BLaER1 (cell line): Measurements from ENCODE around the gene UBE2L3.
"Not testable (repeated sequence)": the region's sequence is repeated elsewhere in the genome, so short reads cannot be mapped to it uniquely, and the experiment has no call there.

Experiments
- H3K27ac ChIP-seq: shearing (Covaris generic); formaldehyde crosslinking; 2 replicates; pipeline ENCODE4 v1.8.1; 2022
- H3K27me3 ChIP-seq: shearing (Covaris generic); formaldehyde crosslinking; 2 replicates; pipeline ENCODE4 v1.8.1; 2022
- H3K36me3 ChIP-seq: shearing (Covaris generic); formaldehyde crosslinking; 2 replicates; pipeline ENCODE4 v1.8.1; 2022
- H3K4me1 ChIP-seq: shearing (Covaris generic); formaldehyde crosslinking; 2 replicates; pipeline ENCODE4 v1.8.1; 2022
- H3K4me2 ChIP-seq: shearing (Covaris generic); formaldehyde crosslinking; 2 replicates; pipeline ENCODE4 v1.8.1; 2022
- H3K4me3 ChIP-seq: shearing (Covaris generic); formaldehyde crosslinking; 2 replicates; pipeline ENCODE4 v1.8.1; 2022
- H3K9ac ChIP-seq: shearing (Covaris generic); formaldehyde crosslinking; 2 replicates; pipeline ENCODE4 v1.8.1; 2022
- H3K9me3 ChIP-seq: shearing (Covaris generic); formaldehyde crosslinking; 2 replicates; pipeline ENCODE4 v1.8.1; 2022
- H4K20me1 ChIP-seq: shearing (Covaris generic); formaldehyde crosslinking; 2 replicates; pipeline ENCODE4 v1.8.1; 2022
- Cebpa-rat ChIP-seq: shearing (Covaris generic); IDR thresholded peaks from 2 replicates; pipeline ENCODE4 v1.8.1; 2022

UBE2L3 gene

GRCh38 chr22:21605887-21606564 is 38.5 kb downstream of the UBE2L3 start:
- no peaks in the 10 kb centered on the region for H3K9me3 ChIP-seq
- no peaks in the 10 kb centered on the region for H3K27me3 ChIP-seq
- H3K4me3 ChIP-seq = no peak overlapping the region
- no peak overlapping the region for H3K4me2 ChIP-seq
- no peak overlapping the region for H3K27ac ChIP-seq
- no peak for TF ChIP-seq Cebpa-rat
- peaks cover 87% of the 10 kb centered on the region for H3K36me3 ChIP-seq
- H4K20me1 ChIP-seq = peaks cover 100% of the 10 kb centered on the region
- no peak overlapping the region for H3K9ac ChIP-seq
- H3K4me1 ChIP-seq = 0 out of 2 replicates have a peak, but pooled peaks cover 5% of the 10 kb centered on the region

GRCh38 chr22:21606775-21607174 is 39.3 kb downstream of the UBE2L3 start:
- no peak overlapping the region for H3K9ac ChIP-seq
- H4K20me1 ChIP-seq = peaks cover 100% of the 10 kb centered on the region
- 0 out of 2 replicates have a peak, but pooled peaks cover 5% of the 10 kb centered on the region for H3K4me1 ChIP-seq
- no peak for TF ChIP-seq Cebpa-rat
- H3K27ac ChIP-seq = no peak overlapping the region
- H3K4me2 ChIP-seq = no peak overlapping the region
- H3K4me3 ChIP-seq = no peak overlapping the region
- H3K9me3 ChIP-seq = no peaks in the 10 kb centered on the region
- H3K36me3 ChIP-seq = peaks cover 88% of the 10 kb centered on the region
- H3K27me3 ChIP-seq = no peaks in the 10 kb centered on the region

GRCh38 chr22:21609556-21610157 is 42.1 kb downstream of the UBE2L3 start:
- not testable (repeated sequence) for H3K9ac ChIP-seq, H3K27me3 ChIP-seq, H3K9me3 ChIP-seq, H3K4me2 ChIP-seq, H3K27ac ChIP-seq, H3K4me3 ChIP-seq
- peaks cover 19% of the 10 kb centered on the region for H3K4me1 ChIP-seq
- peaks cover 100% of the 10 kb centered on the region for H4K20me1 ChIP-seq
- H3K36me3 ChIP-seq = peaks cover 97% of the 10 kb centered on the region

GRCh38 chr22:21611210-21611977 is 43.9 kb downstream of the UBE2L3 start:
- Histone ChIP-seq H3K27ac (no peak overlapping the region), H3K4me1 (peaks cover 32% of the 10 kb centered on the region), H3K9ac (no peak overlapping the region), H3K27me3 (no peaks in the 10 kb centered on the region), H3K9me3 (no peaks in the 10 kb centered on the region), H3K4me3 (no peak overlapping the region), H4K20me1 (peaks cover 100% of the 10 kb centered on the region), H3K4me2 (no peak overlapping the region), H3K36me3 (peaks cover 91% of the 10 kb centered on the region)
- no peak for TF ChIP-seq Cebpa-rat

GRCh38 chr22:21612858-21613257 is 45.3 kb downstream of the UBE2L3 start:
- Histone ChIP-seq H3K27ac (no peak overlapping the region), H3K27me3 (no peaks in the 10 kb centered on the region), H3K9me3 (no peaks in the 10 kb centered on the region), H3K9ac (no peak overlapping the region), H3K4me2 (no peak overlapping the region), H3K4me3 (no peak overlapping the region), H4K20me1 (peaks cover 100% of the 10 kb centered on the region), H3K4me1 (peaks cover 46% of the 10 kb centered on the region), H3K36me3 (peaks cover 79% of the 10 kb centered on the region)
- TF ChIP-seq Cebpa-rat = no peak

- Histone ChIP-seq H4K20me1 (peaks cover 100% of the 10 kb centered on the region), H3K4me2 (peak overlapping the region; percentile 18; the same call in 1 of the 2 replicates), H3K4me1 (peaks cover 51% of the 10 kb centered on the region), H3K27me3 (no peaks in the 10 kb centered on the region), H3K27ac (no peak overlapping the region), H3K4me3 (no peak overlapping the region), H3K9me3 (no peaks in the 10 kb centered on the region), H3K9ac (no peak overlapping the region), H3K36me3 (peaks cover 79% of the 10 kb centered on the region)
- no peak for TF ChIP-seq Cebpa-rat
Measured at GRCh38 chr22:21613553-21614233, 46.2 kb downstream of the UBE2L3 start.

GRCh38 chr22:21615731-21616130 is 48.2 kb downstream of the UBE2L3 start:
- H3K27ac ChIP-seq = no peak overlapping the region
- H3K36me3 ChIP-seq = peaks cover 80% of the 10 kb centered on the region
- H3K9me3 ChIP-seq = no peaks in the 10 kb centered on the region
- H4K20me1 ChIP-seq = peaks cover 100% of the 10 kb centered on the region
- peaks cover 61% of the 10 kb centered on the region for H3K4me1 ChIP-seq
- no peak overlapping the region for H3K4me3 ChIP-seq
- no peak overlapping the region for H3K9ac ChIP-seq
- no peaks in the 10 kb centered on the region for H3K27me3 ChIP-seq
- no peak for TF ChIP-seq Cebpa-rat
- H3K4me2 ChIP-seq = peak overlapping the region; percentile 73

GRCh38 chr22:21617337-21617736 is 49.8 kb downstream of the UBE2L3 start:
- H3K9me3 ChIP-seq, H3K4me3 ChIP-seq, H3K9ac ChIP-seq, H3K27me3 ChIP-seq: not testable (repeated sequence)
- peak overlapping the region; percentile 37; the same call in 1 of the 2 replicates for H3K27ac ChIP-seq
- H3K36me3 ChIP-seq = peaks cover 76% of the 10 kb centered on the region
- H3K4me2 ChIP-seq = peak overlapping the region; percentile 73
- peaks cover 100% of the 10 kb centered on the region for H4K20me1 ChIP-seq
- peaks cover 72% of the 10 kb centered on the region for H3K4me1 ChIP-seq

- no peak overlapping the region for H3K4me2 ChIP-seq
- no peak overlapping the region for H3K4me3 ChIP-seq
- H3K9ac ChIP-seq = no peak overlapping the region
- H3K27ac ChIP-seq = no peak overlapping the region
- H3K9me3 ChIP-seq = no peaks in the 10 kb centered on the region
- H3K36me3 ChIP-seq = peaks cover 73% of the 10 kb centered on the region
- H3K27me3 ChIP-seq = no peaks in the 10 kb centered on the region
- peaks cover 70% of the 10 kb centered on the region for H3K4me1 ChIP-seq
- peaks cover 100% of the 10 kb centered on the region for H4K20me1 ChIP-seq
- TF ChIP-seq Cebpa-rat = no peak
Measured at GRCh38 chr22:21621025-21621424, 53.5 kb downstream of the UBE2L3 start.
